ENCODE results near the gene SPAG16. TPM values are rescaled to one million over a fixed set of nuclear protein-coding genes. Genes with fewer than 3 reads are reported as not detected.

SPAG16 gene
- total RNA-seq, 1 experiment from 2014 or later, result 13.0 TPM

DNA sequence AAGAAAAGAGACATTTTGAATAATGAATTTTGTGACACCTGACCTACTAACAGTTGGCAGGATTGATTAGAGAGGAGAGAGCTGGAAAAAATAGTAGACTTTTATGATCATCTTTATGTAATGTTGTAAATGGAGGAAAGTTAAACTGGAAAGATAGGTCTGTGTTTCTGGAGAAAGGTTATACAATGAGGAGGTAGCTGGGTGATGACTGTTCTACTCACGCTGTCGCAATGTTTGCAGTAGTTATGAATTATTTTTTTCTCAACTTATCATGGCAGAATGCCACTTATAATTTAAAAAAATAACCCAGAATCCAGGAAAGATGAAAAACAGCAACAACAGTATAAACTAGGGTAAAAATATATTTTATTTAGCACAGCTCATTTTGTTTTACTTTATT lies 364.9 kb downstream of the SPAG16 start:
- intact Hi-C loops (cut with micrococcal nuclease; ENCODE audit: unreplicated experiment) (no loop called here), in situ Hi-C loops (cut with HindIII; ENCODE audit: low pct_unique_long_range_greater_than_20kb, low sequenced_read_pairs) (no loop called here)
- POLR2A ChIA-PET, result no interaction called here

DNA sequence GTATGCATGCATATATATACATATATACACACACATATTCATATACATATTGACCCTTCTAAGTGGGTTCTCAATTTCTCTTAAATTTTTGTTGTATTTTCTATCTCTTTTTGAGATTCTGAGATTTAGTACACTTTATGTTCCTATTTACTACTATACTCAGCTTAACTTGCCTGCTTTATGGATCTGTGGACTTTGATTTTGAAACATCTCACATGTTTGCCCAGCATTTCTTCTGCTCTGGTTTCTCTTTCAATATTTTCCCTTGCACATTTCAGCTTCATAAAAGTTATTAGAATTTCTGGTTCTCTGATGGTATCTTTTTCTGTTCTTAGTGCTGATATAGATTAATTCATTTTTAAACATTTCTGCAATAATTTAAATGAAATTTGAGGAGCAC lies 380.6 kb downstream of the SPAG16 start:
- H3K27ac ChIP-seq (ENCODE audit: low read length), result no peak overlapping the region
- no peaks in the 10 kb centered on the region for H3K4me1 ChIP-seq (ENCODE audit: control insufficient read depth, insufficient read depth, low read length)
- H3K4me3 ChIP-seq (ENCODE audit: low read depth in 2 of 2, low read length in 2 of 2), result no peak overlapping the region
- TF ChIP-seq, protein P1, sequence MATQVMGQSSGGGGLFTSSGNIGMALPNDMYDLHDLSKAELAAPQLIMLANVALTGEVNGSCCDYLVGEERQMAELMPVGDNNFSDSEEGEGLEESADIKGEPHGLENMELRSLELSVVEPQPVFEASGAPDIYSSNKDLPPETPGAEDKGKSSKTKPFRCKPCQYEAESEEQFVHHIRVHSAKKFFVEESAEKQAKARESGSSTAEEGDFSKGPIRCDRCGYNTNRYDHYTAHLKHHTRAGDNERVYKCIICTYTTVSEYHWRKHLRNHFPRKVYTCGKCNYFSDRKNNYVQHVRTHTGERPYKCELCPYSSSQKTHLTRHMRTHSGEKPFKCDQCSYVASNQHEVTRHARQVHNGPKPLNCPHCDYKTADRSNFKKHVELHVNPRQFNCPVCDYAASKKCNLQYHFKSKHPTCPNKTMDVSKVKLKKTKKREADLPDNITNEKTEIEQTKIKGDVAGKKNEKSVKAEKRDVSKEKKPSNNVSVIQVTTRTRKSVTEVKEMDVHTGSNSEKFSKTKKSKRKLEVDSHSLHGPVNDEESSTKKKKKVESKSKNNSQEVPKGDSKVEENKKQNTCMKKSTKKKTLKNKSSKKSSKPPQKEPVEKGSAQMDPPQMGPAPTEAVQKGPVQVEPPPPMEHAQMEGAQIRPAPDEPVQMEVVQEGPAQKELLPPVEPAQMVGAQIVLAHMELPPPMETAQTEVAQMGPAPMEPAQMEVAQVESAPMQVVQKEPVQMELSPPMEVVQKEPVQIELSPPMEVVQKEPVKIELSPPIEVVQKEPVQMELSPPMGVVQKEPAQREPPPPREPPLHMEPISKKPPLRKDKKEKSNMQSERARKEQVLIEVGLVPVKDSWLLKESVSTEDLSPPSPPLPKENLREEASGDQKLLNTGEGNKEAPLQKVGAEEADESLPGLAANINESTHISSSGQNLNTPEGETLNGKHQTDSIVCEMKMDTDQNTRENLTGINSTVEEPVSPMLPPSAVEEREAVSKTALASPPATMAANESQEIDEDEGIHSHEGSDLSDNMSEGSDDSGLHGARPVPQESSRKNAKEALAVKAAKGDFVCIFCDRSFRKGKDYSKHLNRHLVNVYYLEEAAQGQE (IDR thresholded peaks at IDR 0.05; ENCODE audit: insufficient read depth in 1 of 2, low read depth in 2 of 2, low read length in 1 of 2), result no peak
- TF ChIP-seq POLR2AphosphoS5 (IDR thresholded peaks at IDR 0.05; ENCODE audit: low read depth, low read length) (no peak), TCF7L2 (IDR thresholded peaks at IDR 0.05; ENCODE audit: low read depth, low read length) (no peak), SIN3A (IDR thresholded peaks at IDR 0.05; ENCODE audit: borderline replicate concordance, insufficient read depth, low read depth, low read length) (no peak)
- TF ChIP-seq, protein P2, sequence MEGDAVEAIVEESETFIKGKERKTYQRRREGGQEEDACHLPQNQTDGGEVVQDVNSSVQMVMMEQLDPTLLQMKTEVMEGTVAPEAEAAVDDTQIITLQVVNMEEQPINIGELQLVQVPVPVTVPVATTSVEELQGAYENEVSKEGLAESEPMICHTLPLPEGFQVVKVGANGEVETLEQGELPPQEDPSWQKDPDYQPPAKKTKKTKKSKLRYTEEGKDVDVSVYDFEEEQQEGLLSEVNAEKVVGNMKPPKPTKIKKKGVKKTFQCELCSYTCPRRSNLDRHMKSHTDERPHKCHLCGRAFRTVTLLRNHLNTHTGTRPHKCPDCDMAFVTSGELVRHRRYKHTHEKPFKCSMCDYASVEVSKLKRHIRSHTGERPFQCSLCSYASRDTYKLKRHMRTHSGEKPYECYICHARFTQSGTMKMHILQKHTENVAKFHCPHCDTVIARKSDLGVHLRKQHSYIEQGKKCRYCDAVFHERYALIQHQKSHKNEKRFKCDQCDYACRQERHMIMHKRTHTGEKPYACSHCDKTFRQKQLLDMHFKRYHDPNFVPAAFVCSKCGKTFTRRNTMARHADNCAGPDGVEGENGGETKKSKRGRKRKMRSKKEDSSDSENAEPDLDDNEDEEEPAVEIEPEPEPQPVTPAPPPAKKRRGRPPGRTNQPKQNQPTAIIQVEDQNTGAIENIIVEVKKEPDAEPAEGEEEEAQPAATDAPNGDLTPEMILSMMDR (IDR thresholded peaks at IDR 0.05), result no peak
- peaks cover 29% of the 10 kb centered on the region; the same call in 1 of the 2 replicates for H3K9me3 ChIP-seq (ENCODE audit: control insufficient read depth, insufficient read depth, low read depth, low read length)
- no peak for DNase-seq (ENCODE audit: low read depth, low spot score)
- no TSS peak for BruUV-seq (replicated peaks)
- CTCF ChIA-PET, result no interaction called here
- POLR2A ChIA-PET, result interaction anchor here (0.6 kb wide), 1 partner anchor 1317 kb away, joined by 3 read pairs; no protein-coding TSS in a partner anchor
- no peaks in the 10 kb centered on the region for H3K27me3 ChIP-seq (ENCODE audit: control insufficient read depth, insufficient read depth, low read length)
- intact Hi-C loops (cut with micrococcal nuclease; ENCODE audit: unreplicated experiment), result no loop called here
- ATAC-seq, result no peak
- in situ Hi-C loops (cut with HindIII; ENCODE audit: low pct_unique_long_range_greater_than_20kb, low sequenced_read_pairs), result no loop called here
- H3K36me3 ChIP-seq (ENCODE audit: control insufficient read depth, insufficient read depth, low read length), result no peaks in the 10 kb centered on the region

More for the DNA sequence above, 364.9 kb downstream of the SPAG16 start:
- Histone ChIP-seq H3K27ac (ENCODE audit: low read length) (no peak overlapping the region), H3K9me3 (ENCODE audit: control insufficient read depth, insufficient read depth, low read depth, low read length) (no peaks in the 10 kb centered on the region), H3K27me3 (ENCODE audit: control insufficient read depth, insufficient read depth, low read length) (no peaks in the 10 kb centered on the region), H3K36me3 (ENCODE audit: control insufficient read depth, insufficient read depth, low read length) (no peaks in the 10 kb centered on the region), H3K4me1 (ENCODE audit: control insufficient read depth, insufficient read depth, low read length) (no peaks in the 10 kb centered on the region), H3K4me3 (ENCODE audit: low read depth in 2 of 2, low read length in 2 of 2) (no peak overlapping the region)
- BruUV-seq (replicated peaks), result no TSS peak
- ATAC-seq (no peak), DNase-seq (ENCODE audit: low read depth, low spot score) (no peak)
- TF ChIP-seq, protein P1 (IDR thresholded peaks at IDR 0.05; ENCODE audit: insufficient read depth in 1 of 2, low read depth in 2 of 2, low read length in 1 of 2), result no peak
- TF ChIP-seq SIN3A (IDR thresholded peaks at IDR 0.05; ENCODE audit: borderline replicate concordance, insufficient read depth, low read depth, low read length), result no peak
- TF ChIP-seq POLR2AphosphoS5 (IDR thresholded peaks at IDR 0.05; ENCODE audit: low read depth, low read length), result no peak
- no peak for TF ChIP-seq TCF7L2 (IDR thresholded peaks at IDR 0.05; ENCODE audit: low read depth, low read length)
- TF ChIP-seq, protein P2 (IDR thresholded peaks at IDR 0.05), result no peak
- CTCF ChIA-PET, result no interaction called here

Data from Panc1 (cell line).